GM18507 (cell line): ENCODE data around the gene FBN1.

Experiments used
- DNase-seq: peaks from one replicate; pipeline ENCODE4 v3.0.0; 2011; ENCODE audit warnings: low read depth; ENCODE audit not compliant: insufficient read length; ENCODE audit errors: extremely low spot score
- FAIRE-seq: peaks from 2 replicates; lab custom pipeline; 2011; peaks lifted over from hg19 to GRCh38; lab: Jason Lieb, UNC

FBN1 gene

GRCh38 chr15:48628832-48629231 lies 16.7 kb downstream of the FBN1 start:
- no peak for DNase-seq

GRCh38 chr15:48627260-48627940 lies 18.1 kb downstream of the FBN1 start:
- no peak for DNase-seq

More at GRCh38 chr15:48628832-48629231, 16.7 kb downstream of the FBN1 start:
- FAIRE-seq, result no peak

GRCh38 chr15:48625126-48625525 lies 20.4 kb downstream of the FBN1 start:
- no peak for DNase-seq
- FAIRE-seq, result no peak

More at GRCh38 chr15:48627260-48627940, 18.1 kb downstream of the FBN1 start:
- no peak for FAIRE-seq

- FAIRE-seq (no peak), DNase-seq (no peak)
Observed at GRCh38 chr15:48624700-48625099, 20.8 kb downstream of the FBN1 start.

GRCh38 chr15:48623456-48623855 lies 22.1 kb downstream of the FBN1 start:
- no peak for FAIRE-seq
- DNase-seq, result no peak

- FAIRE-seq (no peak), DNase-seq (no peak)
Observed at GRCh38 chr15:48622237-48622636, 23.3 kb downstream of the FBN1 start.

- FAIRE-seq, result no peak
- DNase-seq, result no peak
Observed at GRCh38 chr15:48619446-48619845, 26.1 kb downstream of the FBN1 start.

- FAIRE-seq, result no peak
- DNase-seq, result no peak
Observed at GRCh38 chr15:48617619-48618018, 27.9 kb downstream of the FBN1 start.

- no peak for DNase-seq
- FAIRE-seq, result no peak
Observed at GRCh38 chr15:48616216-48616615, 29.3 kb downstream of the FBN1 start.

- DNase-seq (no peak), FAIRE-seq (no peak)
Observed at GRCh38 chr15:48614051-48614450, 31.5 kb downstream of the FBN1 start.

- FAIRE-seq, result no peak
- DNase-seq, result no peak
Observed at GRCh38 chr15:48609486-48609885, 36.0 kb downstream of the FBN1 start.

GRCh38 chr15:48607846-48608245 lies 37.7 kb downstream of the FBN1 start:
- FAIRE-seq (no peak), DNase-seq (no peak)

GRCh38 chr15:48604567-48604966 lies 40.9 kb downstream of the FBN1 start:
- DNase-seq, result no peak
- FAIRE-seq, result no peak

- DNase-seq, result no peak
- no peak for FAIRE-seq
Observed at GRCh38 chr15:48603922-48604321, 41.6 kb downstream of the FBN1 start.

- FAIRE-seq (no peak), DNase-seq (no peak)
Observed at GRCh38 chr15:48603123-48603500, 42.4 kb downstream of the FBN1 start.

GRCh38 chr15:48602358-48603122 lies 43.0 kb downstream of the FBN1 start:
- DNase-seq (no peak), FAIRE-seq (no peak)

- FAIRE-seq (no peak), DNase-seq (no peak)
Observed at GRCh38 chr15:48601095-48601494, 44.4 kb downstream of the FBN1 start.

GRCh38 chr15:48596841-48597240 lies 48.7 kb downstream of the FBN1 start:
- peak; percentile 42 for FAIRE-seq

GRCh38 chr15:48596415-48596814 lies 49.1 kb downstream of the FBN1 start:
- FAIRE-seq, result no peak
- no peak for DNase-seq

More at GRCh38 chr15:48596841-48597240, 48.7 kb downstream of the FBN1 start:
- DNase-seq, result no peak

- peak; percentile 3 for DNase-seq
- peak; percentile 78 for FAIRE-seq
Observed at GRCh38 chr15:48595981-48596380, 49.5 kb downstream of the FBN1 start.

GRCh38 chr15:48592933-48593332 lies 52.6 kb downstream of the FBN1 start:
- FAIRE-seq (no peak), DNase-seq (no peak)
